ENCODE data around the gene CNN2. TPM values are rescaled to one million over a fixed set of nuclear protein-coding genes. Genes with fewer than 3 reads are reported as not detected.
A peak's percentile ranks its signal among the peaks of the same experiment; 100 is the strongest.
"Not testable (repeated sequence)": the region's sequence is repeated elsewhere in the genome, so short reads cannot be mapped to it uniquely, and the experiment has no call there.

The CNN2 gene
- total RNA-seq, 2 donors from 2014 or later, result 108 to 132 TPM

- H3K4me3 ChIP-seq, result peak overlapping the region; percentile 80
- no peaks in the 10 kb centered on the region for H3K9me3 ChIP-seq
- no peaks in the 10 kb centered on the region for H3K27me3 ChIP-seq
- intact Hi-C loops (cut with DNase I), result no loop called here
- TF ChIP-seq CTCF (IDR thresholded peaks at IDR 0.05), result no peak
- no peaks in the 10 kb centered on the region for H3K36me3 ChIP-seq
- H3K4me1 ChIP-seq, result peaks cover 41% of the 10 kb centered on the region
- peak overlapping the region; percentile 90 for H3K27ac ChIP-seq
- H3K9ac ChIP-seq (ENCODE audit: low read depth in 2 of 2, low read length in 2 of 2), result peak overlapping the region; percentile 95 to 96
- peak; percentile 57 for DNase-seq
Measured at GRCh38 chr19:1019980-1020867, 6.2 kb upstream of the CNN2 start.

- peak; percentile 98 for DNase-seq
- H3K4me1 ChIP-seq, result peaks cover 39% of the 10 kb centered on the region
- peak within 1 kb of the TSS; percentile 95 to 96 for H3K9ac ChIP-seq (ENCODE audit: low read depth in 2 of 2, low read length in 2 of 2)
- no peaks in the 10 kb centered on the region for H3K27me3 ChIP-seq
- TF ChIP-seq CTCF (IDR thresholded peaks at IDR 0.05), result no peak
- intact Hi-C loops (cut with DNase I), result no loop called here
- H3K9me3 ChIP-seq, result no peaks in the 10 kb centered on the region
- H3K4me3 ChIP-seq, result peak within 1 kb of the TSS; percentile 80
- peak within 1 kb of the TSS; percentile 90 for H3K27ac ChIP-seq
- H3K36me3 ChIP-seq, result no peaks in the 10 kb centered on the region
Measured at GRCh38 chr19:1020868-1021425, 5.5 kb upstream of the CNN2 start, which contains the start of gene TMEM259. TMEM259 (minus strand) TSS chr19:1021123; CDS start chr19:1020996, 127 bp downstream.

- H3K36me3 ChIP-seq; H3K9me3 ChIP-seq; intact Hi-C loops (cut with DNase I); H3K9ac ChIP-seq (ENCODE audit: low read depth in 2 of 2, low read length in 2 of 2); DNase-seq; H3K27ac ChIP-seq; H3K4me3 ChIP-seq; H3K27me3 ChIP-seq: not testable (repeated sequence)
- H3K4me1 ChIP-seq, result peaks cover 10% of the 10 kb centered on the region
Measured at GRCh38 chr19:1023883-1024188, 2.6 kb upstream of the CNN2 start.

- H3K27ac ChIP-seq; H3K9ac ChIP-seq (ENCODE audit: low read depth in 2 of 2, low read length in 2 of 2); DNase-seq; H3K4me3 ChIP-seq; H3K4me1 ChIP-seq; intact Hi-C loops (cut with DNase I); H3K9me3 ChIP-seq; H3K27me3 ChIP-seq; H3K36me3 ChIP-seq: not testable (repeated sequence)
Measured at GRCh38 chr19:1025080-1025479, 1.3 kb upstream of the CNN2 start.

GRCh38 chr19:1026783-1027649, 608 bp downstream of the CNN2 start:
- no peak for TF ChIP-seq CTCF (IDR thresholded peaks at IDR 0.05)
- Histone ChIP-seq H3K9ac (ENCODE audit: low read depth in 2 of 2, low read length in 2 of 2) (peak overlapping the region; percentile 94 to 95), H3K36me3 (peaks cover 4% of the 10 kb centered on the region), H3K4me3 (peak overlapping the region; percentile 89), H3K4me1 (peaks cover 10% of the 10 kb centered on the region), H3K27ac (peak overlapping the region; percentile 95), H3K27me3 (no peaks in the 10 kb centered on the region), H3K9me3 (no peaks in the 10 kb centered on the region)
- DNase-seq, result no peak
- intact Hi-C loops (cut with DNase I), result no loop called here

- H3K4me1 ChIP-seq, result peaks cover 10% of the 10 kb centered on the region
- peak overlapping the region; percentile 94 to 95 for H3K9ac ChIP-seq (ENCODE audit: low read depth in 2 of 2, low read length in 2 of 2)
- peak overlapping the region; percentile 89 for H3K4me3 ChIP-seq
- H3K27ac ChIP-seq, result peak overlapping the region; percentile 95
- peak; percentile 53 for DNase-seq
- intact Hi-C loops (cut with DNase I), result no loop called here
- H3K27me3 ChIP-seq, result no peaks in the 10 kb centered on the region
- no peaks in the 10 kb centered on the region for H3K9me3 ChIP-seq
- TF ChIP-seq CTCF (IDR thresholded peaks at IDR 0.05), result no peak
- peaks cover 11% of the 10 kb centered on the region for H3K36me3 ChIP-seq
Measured at GRCh38 chr19:1027650-1028061, 1.2 kb downstream of the CNN2 start.
